Activated CD8-positive, alpha-beta memory T cell treated with anti-CD3 and anti-CD28 coated beads, Interleukin-2, amount 50 U/mL, for 1 hour (primary cell): ENCODE measurements around the gene ZSCAN21.

ENCODE experiments used
- DNase-seq: peaks from one replicate; pipeline ENCODE4 v3.0.0-alpha.2; 2020; ENCODE audit errors: extremely low read depth

ZSCAN21 gene

DNA sequence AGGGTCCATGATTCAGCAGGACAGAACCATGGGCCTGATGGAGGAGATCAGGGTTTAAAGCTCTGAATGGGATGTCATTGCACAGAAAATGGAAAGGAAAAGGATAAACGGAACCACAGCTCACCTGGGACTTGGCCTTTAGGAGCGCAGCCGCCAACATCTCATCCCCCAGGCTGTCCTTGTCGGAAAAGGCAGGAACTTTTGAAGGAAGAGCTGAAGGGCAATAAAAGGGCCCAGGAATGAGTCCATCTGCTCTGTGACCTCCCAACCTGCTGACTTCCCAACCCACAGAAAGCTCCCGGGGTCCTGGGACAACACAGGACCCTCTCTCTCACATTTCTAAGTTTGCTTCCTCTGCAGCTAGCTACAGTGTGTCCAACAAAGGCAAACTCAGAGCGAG, 25.8 kb downstream of the ZSCAN21 start:
- DNase-seq: no peak

DNA sequence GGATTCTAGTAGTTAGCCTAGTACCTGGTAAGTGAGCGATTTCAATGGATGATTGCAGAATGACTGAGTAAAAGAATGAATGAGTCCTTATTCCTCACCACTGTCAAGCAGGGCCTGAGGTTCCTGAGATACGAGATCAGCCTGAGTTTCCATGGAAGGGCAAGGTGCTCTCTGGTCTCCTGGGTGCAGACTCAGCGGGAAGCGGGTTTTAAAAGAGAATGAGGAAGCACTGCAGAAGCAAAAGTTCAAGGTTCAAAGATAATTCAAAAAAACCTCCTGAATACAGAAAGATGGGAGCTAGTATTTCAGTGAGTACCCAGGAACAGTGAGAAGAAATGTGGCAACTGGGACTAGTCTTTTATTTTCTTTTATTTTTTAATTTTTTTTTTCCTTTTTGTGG, 27.6 kb downstream of the ZSCAN21 start:
- DNase-seq: no peak

GRCh38 chr7:100079024-100079560, 29.5 kb downstream of the ZSCAN21 start:
- no peak for DNase-seq

DNA sequence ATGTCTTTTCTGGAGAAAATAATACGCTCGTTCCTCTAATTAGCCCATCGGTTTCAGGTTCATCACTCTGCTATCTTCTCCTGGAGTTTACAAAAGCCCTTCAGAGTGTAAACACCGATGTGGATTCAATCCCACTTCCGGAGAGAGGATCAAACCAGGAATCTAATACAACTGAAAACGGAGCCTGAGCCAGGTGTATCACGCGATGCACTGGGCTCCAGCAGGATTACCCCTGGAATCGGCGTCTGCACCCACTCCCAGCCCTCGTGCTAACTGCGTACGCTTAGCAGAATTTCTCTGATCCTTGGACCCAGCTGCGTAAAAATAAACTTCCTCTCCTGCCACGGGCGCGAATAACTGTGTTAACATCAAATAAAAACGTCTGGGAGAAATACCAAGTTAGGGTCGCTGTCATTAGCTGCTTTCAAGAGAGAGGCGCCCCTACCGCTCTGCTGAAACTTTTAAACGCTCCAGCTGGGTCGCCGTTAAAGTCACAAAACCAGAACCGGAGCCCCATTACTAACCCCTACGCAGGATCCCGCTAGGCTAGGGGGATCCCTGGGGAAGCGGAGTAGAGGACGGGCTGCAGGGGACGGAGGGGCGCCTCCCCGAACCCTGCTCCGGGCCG, 31.4 kb downstream of the ZSCAN21 start:
- DNase-seq: no peak

DNA sequence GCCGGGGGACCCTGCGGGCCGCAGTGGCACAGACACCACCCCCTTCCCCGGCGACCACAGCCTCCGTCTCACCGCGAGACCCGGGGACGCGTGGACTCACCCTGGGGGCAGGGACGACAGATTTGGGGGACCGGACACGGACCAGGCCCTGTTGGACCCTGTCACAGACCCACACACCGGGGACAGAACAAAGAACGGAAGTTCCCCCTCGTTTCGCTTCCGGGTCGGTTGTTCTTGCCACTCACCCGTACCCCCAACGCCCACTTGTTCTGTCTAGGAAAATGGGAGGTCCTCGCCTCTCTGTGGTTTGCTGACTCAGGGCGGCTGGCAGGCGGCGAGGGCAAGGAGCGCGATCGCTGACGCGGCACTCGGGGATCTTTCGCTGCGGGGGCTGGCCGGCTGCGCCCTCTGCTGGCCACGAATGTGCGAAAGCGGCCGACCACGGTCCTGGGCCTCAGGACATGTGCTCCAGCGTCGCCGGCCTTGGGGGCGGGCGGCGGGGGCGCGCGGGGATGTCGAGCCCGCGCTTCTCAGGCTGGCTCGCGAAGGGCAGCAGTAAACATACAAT, 32.0 kb downstream of the ZSCAN21 start, which contains the start of gene ZNF3:
Gene ZNF3 (minus strand): TSS at position 189 of the 568 bp plus-strand sequence. CDS start 4,366 bp downstream, outside the sequence.
- DNase-seq: peak; percentile 96

- DNase-seq: no peak
Observed at GRCh38 chr7:100082978-100083377, 33.4 kb downstream of the ZSCAN21 start.

- no peak for DNase-seq
Observed at GRCh38 chr7:100085515-100085914, 35.9 kb downstream of the ZSCAN21 start.

GRCh38 chr7:100087055-100087750, 37.6 kb downstream of the ZSCAN21 start:
- DNase-seq: no peak

GRCh38 chr7:100088095-100088620, 38.6 kb downstream of the ZSCAN21 start:
- no peak for DNase-seq

- DNase-seq: no peak
Observed at GRCh38 chr7:100088621-100089457, 39.3 kb downstream of the ZSCAN21 start, which contains the start of gene COPS6. COPS6 (plus strand) TSS chr7:100088969; CDS start chr7:100088991, 22 bp downstream.

DNA sequence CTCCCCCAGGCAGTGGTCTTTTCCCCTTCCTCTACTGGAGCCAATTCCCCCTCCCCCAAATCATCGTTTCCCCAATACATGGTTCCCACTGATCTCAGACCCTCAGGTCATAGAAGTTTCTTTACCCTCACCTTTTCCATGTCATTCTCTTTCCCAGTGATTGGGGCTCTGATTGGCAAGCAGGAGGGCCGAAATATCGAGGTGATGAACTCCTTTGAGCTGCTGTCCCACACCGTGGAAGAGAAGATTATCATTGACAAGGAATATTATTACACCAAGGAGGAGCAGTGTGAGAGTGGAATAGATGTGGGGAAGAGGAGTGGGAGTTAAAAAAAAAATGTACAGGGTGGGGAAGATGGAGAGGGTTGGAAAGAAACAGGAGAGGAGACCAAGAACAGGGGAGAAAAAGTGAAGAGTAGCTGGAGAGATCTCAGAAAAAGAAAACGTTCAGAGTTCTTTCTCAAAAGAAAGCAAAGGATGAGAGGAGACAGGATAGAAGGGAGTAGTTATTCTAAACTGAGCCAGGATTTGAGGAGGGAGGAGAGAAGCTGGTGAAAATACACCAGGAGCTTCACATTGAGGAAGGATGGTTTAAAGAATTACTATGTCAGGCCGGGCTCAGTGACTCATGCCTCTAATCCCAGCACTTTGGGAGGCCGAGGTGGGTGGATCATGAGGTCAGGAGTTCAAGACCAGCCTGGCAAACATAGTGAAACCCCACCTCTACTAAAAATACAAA, 40.1 kb downstream of the ZSCAN21 start:
- DNase-seq: no peak

DNA sequence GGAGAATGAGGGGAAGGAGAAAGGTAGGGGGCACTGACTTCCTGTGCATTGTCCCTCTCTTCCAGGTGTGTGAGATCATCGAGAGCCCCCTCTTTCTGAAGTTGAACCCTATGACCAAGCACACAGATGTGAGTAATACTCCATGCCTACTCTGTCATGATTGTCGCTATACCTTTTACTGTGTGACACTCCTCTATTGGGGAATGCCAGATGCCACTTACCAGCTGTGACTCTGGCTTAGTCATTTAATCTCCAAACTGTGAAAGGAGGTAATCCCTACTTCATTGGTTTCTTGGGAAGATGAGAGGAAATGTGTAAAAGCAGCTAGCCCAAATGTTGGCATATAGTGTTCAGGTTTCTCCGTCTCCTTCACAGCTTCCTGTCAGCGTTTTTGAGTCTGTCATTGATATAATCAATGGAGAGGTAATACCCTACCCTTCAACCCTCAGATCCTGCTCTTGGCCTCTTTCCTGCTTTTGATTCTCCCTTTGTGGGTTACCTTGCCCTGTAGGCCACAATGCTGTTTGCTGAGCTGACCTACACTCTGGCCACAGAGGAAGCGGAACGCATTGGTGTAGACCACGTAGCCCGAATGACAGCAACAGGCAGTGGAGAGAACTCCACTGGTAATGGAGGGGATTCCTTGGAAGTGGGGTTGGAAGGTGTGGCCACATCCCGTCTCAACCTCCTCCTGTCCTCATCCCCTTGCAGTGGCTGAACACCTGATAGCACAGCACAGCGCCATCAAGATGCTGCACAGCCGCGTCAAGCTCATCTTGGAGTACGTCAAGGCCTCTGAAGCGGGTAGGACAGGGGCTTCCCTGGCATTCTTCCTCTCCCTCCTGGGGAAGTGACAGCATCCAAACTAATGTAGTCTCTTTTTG, 41.2 kb downstream of the ZSCAN21 start:
- no peak for DNase-seq

- DNase-seq: no peak
Observed at GRCh38 chr7:100091411-100092181, 42.0 kb downstream of the ZSCAN21 start.

DNA sequence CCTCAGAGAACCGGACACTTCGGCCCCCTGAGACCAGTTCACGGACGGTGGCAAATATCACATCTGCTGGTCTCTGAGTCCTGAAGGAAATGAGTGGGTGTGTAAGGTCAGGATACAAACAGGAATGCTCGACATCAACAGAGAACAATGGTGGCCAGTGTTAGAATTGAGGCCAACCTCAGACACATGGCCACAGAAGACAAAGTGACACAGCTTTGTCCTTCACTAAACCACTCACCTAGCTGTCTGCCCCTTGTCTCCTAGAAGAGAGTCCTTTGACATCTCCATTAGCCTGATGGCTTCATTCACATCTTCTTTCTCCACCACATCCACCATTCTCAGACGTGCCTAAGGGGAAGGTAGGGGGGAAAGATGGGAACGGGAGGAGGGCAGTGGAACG, 43.5 kb downstream of the ZSCAN21 start:
- no peak for DNase-seq

GRCh38 chr7:100093498-100093897, 43.9 kb downstream of the ZSCAN21 start:
- DNase-seq: no peak

DNA sequence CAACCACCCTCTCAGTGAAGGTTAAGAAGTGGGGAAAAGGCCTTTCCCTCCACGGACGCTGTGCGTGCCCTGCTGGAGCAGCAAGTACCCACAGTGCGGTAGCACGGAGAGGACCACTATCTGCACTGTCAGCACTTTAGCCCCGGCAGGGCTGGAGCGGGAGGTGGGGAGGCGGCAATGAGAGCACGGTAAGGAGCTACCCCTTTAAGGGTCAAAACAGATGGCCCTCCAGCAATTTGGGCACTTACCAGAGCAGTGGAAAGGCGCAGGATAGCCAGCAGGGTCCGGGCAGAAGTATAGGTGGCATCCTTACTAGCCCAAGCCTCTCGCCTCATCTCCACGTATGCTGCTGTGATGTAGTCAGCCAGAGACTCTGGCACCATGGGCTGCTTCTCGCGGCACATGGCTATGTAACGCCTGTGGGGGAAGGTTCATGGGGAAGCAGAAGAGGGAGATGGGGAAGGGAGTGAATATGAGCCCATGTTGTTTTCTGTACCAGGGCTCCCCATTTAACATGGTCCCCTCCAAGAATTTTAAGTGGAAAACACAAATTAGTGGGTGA, 44.4 kb downstream of the ZSCAN21 start:
- DNase-seq: no peak

GRCh38 chr7:100095289-100095688, 45.7 kb downstream of the ZSCAN21 start:
- no peak for DNase-seq

- DNase-seq: no peak
Observed at GRCh38 chr7:100095704-100096103, 46.1 kb downstream of the ZSCAN21 start.

DNA sequence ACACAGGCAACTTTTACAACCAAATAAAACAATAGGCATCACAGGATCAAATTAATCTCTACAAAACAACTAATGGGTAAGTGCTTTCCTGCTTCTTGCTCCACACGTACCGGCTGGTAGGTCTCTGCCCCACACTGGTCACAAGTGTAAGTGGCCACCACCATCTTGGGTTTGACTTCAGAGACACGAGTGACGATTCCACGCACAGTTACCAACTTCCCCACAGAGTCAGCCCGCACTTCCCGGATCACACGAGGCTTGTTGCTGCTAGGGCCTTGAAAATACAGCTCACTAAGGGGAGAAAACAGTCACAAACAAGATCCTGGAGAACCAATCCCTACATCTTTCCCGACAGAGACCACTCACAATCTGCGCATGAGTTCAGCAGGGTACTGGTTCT, 49.3 kb downstream of the ZSCAN21 start:
- no peak for DNase-seq
